Epithelial cell of proximal tubule (primary cell): ENCODE data around the gene WRNIP1. TPM values are rescaled to one million over a fixed set of nuclear protein-coding genes. Genes with fewer than 3 reads are reported as not detected.
A peak's percentile ranks its signal among the peaks of the same experiment; 100 is the strongest.

Experiments used
- DNase-seq: peaks from one replicate; pipeline ENCODE4 v3.0.0-alpha.2; 2011; ENCODE audit warnings: low read depth
- H3K4me3 ChIP-seq: 2 replicates; pipeline ENCODE4 v1.5.1; 2011; ENCODE audit warnings: low read depth, mild to moderate bottlenecking, low read length
- total RNA-seq: library from RNA; depleted of rRNA; stranded (reverse); fragments of >200 nt; gene quantifications from 2 replicates; pipeline ENCODE4 v1.2.3, GENCODE V29; 2015
- TF ChIP-seq, protein P1 (sequence below): conservative IDR thresholded peaks from 2 replicates; pipeline ENCODE4 v1.5.1; 2012; ENCODE audit warnings: low read depth, mild to moderate bottlenecking, low read length

The WRNIP1 gene
- total RNA-seq, 1 donor from 2014 or later, result 71.4 TPM

DNA sequence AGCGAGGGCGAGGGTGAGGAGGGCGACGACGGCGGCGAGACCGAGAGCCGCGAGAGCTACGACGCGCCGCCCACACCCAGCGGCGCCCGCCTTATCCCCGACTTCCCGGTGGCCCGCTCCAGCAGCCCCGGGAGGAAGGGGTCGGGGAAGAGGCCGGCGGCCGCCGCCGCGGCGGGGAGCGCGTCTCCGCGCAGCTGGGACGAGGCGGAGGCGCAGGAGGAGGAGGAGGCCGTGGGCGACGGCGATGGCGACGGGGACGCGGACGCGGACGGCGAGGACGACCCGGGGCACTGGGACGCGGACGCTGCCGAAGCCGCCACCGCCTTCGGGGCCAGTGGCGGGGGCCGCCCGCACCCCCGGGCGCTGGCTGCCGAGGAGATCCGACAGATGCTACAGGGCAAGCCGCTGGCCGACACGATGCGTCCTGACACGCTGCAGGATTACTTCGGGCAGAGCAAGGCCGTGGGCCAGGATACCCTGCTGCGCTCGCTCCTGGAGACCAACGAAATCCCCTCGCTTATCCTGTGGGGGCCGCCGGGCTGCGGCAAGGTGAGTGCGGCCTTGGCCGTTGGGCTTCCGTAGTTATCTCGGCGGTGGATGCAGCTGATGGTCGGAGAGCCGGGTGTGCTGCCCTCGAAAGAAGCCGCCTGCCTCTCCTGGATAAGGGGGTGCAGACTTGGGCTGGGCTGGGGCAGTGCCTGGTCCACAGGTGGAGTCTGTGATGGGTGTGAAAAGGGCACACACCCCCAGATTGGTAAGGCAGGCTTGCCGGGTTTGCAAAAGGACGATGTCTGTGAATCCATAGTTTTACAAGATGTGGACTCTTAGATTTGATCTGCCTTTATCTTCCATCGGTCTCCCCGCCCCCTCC lies 938 bp downstream of the WRNIP1 start:
- peak overlapping the region; percentile 84 for H3K4me3 ChIP-seq
- TF ChIP-seq, protein P1, sequence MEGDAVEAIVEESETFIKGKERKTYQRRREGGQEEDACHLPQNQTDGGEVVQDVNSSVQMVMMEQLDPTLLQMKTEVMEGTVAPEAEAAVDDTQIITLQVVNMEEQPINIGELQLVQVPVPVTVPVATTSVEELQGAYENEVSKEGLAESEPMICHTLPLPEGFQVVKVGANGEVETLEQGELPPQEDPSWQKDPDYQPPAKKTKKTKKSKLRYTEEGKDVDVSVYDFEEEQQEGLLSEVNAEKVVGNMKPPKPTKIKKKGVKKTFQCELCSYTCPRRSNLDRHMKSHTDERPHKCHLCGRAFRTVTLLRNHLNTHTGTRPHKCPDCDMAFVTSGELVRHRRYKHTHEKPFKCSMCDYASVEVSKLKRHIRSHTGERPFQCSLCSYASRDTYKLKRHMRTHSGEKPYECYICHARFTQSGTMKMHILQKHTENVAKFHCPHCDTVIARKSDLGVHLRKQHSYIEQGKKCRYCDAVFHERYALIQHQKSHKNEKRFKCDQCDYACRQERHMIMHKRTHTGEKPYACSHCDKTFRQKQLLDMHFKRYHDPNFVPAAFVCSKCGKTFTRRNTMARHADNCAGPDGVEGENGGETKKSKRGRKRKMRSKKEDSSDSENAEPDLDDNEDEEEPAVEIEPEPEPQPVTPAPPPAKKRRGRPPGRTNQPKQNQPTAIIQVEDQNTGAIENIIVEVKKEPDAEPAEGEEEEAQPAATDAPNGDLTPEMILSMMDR, result no peak
- no peak for DNase-seq

DNA sequence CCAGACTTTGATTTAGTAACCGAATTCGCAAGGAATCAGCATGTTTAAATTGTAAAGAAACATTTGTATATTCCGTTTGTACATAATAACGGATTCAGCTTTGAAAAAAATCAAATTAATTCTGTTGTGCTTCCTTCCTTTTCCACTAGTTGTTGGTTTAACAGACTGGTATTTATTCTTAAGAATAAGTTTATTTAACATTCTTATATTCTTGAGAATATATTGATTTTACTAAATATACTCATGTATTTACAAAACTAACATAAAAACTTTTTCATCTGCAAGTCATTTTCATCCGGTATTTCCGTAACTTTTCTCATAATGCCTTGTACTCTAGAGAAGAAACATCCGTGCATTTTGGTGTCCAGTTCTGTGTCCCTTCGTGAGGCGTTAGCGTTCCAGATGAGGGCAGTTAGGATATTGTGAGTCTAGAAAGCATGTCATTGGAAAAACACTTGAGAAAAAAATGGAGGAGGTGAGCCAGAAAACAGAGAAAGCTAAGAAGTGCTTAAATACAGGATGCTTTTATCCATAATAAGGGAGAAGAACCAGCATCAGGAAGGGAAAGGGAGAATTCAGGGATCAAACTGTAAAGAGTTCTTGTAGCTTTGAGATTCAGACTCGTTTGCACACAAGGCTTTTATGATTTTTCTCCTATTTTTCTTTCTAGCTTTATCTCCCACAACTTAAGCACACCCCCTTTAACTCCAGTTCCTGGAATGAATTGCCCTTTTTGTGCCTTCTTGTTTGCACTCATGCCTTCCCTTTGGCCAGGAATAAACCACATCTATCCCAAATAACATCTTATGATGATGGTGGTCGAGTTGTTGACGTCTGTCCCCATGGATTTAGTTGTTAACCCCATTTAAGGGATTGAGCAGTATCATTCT lies 1.8 kb downstream of the WRNIP1 start:
- TF ChIP-seq, protein P1, result peak; percentile 3
- peak overlapping the region; percentile 84 for H3K4me3 ChIP-seq
- no peak for DNase-seq

DNA sequence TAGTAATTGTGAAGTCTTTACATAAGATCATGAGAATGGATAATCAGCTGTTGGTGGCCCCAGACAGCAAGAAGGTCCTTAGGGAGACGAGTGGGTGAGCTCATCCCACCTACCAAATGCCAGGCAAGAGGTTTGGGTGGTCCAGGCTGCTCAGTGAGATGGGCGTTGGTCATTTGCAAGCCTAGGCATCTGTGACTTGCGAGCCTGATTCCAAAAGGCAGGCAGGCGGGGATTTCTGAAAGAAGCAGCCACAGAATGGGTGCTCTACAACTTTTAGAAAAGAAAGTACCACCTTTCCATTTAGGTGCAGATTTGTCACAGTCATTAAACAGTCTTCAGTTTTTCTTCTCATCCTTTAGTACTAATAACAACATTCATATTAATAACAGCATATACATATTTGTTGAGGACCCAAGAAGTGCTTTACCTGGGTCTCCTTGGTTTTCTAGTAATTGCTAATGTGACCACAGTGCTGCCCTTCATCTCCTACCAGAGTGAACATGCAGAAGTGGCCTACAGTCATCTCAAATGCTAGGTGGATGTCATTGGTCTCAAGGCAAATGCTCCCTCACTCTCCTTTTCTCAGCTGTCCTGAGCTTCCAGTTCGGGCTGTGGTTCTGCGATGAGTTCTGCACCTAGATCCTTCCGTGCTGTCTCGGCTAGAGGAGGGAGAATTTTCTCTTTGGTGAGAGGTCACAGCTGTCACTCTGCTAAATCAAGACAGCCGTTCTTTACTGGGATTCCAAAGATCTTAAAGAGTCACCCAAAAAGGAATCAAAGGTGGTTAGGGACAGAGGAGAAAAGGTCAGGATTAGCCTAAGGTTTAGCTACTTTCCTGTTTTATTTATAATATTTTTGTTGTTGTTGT lies 2.7 kb downstream of the WRNIP1 start:
- peak overlapping the region; percentile 84 for H3K4me3 ChIP-seq
- TF ChIP-seq, protein P1, result no peak
- DNase-seq, result no peak

DNA sequence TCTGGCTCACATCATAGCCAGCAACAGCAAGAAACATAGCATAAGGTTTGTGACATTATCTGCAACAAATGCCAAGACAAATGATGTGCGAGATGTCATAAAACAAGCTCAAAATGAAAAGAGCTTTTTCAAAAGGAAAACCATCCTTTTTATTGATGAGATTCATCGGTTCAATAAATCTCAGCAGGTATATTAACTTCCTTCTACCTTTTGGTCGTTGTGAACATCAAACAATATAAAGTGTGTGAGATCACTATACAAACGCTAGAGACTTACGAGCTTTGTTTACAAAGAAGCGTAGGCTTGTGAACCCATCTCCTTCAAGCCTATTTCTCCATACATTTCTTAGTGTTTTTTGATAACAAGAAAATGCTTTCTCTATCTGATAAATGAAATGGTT lies 3.5 kb downstream of the WRNIP1 start:
- peak overlapping the region; percentile 84 for H3K4me3 ChIP-seq

DNA sequence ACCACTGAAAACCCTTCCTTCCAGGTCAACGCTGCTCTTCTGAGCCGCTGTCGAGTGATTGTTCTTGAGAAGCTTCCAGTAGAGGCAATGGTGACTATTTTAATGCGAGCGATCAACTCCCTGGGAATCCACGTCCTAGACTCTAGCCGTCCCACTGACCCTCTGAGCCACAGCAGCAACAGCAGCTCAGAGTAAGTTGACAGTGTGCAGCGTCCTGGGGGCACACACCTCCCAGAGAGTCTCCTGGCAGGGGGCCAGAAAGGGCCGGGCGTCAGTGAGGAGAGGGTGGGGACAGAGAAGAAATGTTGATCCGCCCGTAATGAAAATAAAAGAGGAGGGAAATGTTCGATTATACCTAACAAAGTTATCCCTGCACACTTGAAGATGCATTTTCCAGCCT lies 5.0 kb downstream of the WRNIP1 start:
- peak overlapping the region; percentile 29 for H3K4me3 ChIP-seq
- TF ChIP-seq, protein P1, result no peak
- DNase-seq, result no peak

More for the DNA sequence above, 3.5 kb downstream of the WRNIP1 start:
- no peak for DNase-seq
- TF ChIP-seq, protein P1, result no peak

DNA sequence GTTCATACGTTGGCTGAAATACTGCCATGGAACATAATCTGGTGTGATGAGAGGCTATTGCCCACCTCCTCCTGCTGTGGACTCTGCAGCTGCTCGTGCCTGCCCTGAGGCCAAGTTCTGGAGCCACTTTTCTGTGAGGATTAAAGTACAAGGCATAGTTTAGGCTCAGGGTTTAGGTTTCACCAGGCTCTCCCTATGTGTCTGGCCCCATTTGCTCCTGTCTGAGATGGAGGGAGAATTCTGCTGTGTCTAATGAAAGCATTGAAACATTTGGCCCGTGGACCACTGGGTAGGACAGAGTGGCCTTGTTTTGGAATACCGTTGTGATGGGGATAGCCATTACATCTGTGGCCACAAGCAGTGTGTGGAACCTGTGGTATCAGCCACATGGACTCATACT lies 5.9 kb downstream of the WRNIP1 start:
- TF ChIP-seq, protein P1, result no peak
- no peak overlapping the region for H3K4me3 ChIP-seq
- no peak for DNase-seq
